ENCODE measurements around the gene APC2. TPM values are rescaled to one million over a fixed set of nuclear protein-coding genes. Genes with fewer than 3 reads are reported as not detected.

APC2 gene
- total RNA-seq, 1 donor from 2014 or later, result 0.20 TPM

DNA sequence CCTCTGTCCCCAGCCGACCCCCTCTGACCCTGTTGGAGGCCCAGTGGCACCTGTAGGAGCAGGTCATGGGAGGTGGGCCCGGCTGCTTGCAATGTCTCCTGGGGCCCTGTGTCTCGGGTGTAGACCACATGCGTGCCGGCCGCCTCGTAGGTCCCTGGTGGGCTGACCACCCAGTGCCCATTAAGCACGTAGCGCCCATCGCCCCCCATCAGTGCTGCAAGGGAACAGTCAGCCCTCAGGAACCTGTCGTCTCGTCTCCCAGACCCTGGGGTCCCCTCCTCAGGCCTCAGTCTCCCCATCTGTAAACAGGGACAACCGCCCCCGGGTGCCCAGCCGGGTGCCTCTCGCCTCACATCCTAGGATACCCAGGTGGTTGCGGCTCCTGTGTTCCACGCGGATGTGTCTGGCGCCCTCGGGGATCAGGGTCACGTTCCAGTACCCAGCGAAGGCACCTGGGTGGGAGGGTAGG is 57.3 kb downstream of the APC2 start:
- DNase-seq, result no peak
- Histone ChIP-seq H3K27ac (no peak overlapping the region), H3K4me1 (peaks cover 7% of the 10 kb centered on the region), H3K36me3 (no peaks in the 10 kb centered on the region), H3K27me3 (peaks cover 42% of the 10 kb centered on the region), H3K4me3 (no peak overlapping the region), H3K9me3 (no peaks in the 10 kb centered on the region)
- no peak for ATAC-seq
- intact Hi-C loops (cut with DNase I), result no loop called here
- TF ChIP-seq, protein P1, sequence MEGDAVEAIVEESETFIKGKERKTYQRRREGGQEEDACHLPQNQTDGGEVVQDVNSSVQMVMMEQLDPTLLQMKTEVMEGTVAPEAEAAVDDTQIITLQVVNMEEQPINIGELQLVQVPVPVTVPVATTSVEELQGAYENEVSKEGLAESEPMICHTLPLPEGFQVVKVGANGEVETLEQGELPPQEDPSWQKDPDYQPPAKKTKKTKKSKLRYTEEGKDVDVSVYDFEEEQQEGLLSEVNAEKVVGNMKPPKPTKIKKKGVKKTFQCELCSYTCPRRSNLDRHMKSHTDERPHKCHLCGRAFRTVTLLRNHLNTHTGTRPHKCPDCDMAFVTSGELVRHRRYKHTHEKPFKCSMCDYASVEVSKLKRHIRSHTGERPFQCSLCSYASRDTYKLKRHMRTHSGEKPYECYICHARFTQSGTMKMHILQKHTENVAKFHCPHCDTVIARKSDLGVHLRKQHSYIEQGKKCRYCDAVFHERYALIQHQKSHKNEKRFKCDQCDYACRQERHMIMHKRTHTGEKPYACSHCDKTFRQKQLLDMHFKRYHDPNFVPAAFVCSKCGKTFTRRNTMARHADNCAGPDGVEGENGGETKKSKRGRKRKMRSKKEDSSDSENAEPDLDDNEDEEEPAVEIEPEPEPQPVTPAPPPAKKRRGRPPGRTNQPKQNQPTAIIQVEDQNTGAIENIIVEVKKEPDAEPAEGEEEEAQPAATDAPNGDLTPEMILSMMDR (IDR thresholded peaks at IDR 0.05), result no peak

DNA sequence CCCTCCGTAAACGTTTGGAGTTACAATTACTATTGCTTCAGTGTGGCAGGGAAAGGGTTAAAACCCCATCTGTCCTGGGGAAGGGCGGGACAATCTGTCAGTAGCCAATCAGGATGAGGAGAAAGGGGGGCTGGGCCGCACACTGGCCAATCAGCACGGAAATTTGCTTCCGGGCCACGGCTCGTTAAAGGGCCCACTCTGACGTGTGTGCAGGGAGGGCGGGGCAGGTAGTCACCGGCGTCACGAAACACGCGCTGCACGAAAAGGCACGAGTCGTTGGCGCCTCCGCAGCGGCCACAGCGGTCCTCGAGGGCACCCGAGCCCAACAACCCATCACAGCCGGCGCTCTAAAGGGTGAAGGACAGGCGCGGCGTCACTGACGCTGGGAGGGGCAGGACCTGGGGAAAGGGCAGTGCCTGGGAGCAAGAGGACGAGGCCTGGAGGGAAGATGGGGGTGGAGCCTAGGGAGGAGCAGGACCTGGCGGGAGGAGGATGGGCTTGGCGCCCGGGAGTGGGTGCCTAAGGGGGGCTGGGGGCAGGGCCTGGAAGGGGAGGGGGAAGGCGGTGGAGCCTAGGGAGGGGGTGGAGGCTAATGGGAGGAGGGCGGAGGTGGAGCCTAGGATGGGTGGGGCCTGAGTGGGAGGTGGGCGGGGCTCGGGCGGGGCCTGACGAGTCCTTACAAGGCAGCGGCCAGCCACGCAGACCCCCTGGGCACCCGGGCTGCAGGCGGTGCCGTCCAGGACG is 58.0 kb downstream of the APC2 start:
- intact Hi-C loops (cut with DNase I), result no loop called here

DNA sequence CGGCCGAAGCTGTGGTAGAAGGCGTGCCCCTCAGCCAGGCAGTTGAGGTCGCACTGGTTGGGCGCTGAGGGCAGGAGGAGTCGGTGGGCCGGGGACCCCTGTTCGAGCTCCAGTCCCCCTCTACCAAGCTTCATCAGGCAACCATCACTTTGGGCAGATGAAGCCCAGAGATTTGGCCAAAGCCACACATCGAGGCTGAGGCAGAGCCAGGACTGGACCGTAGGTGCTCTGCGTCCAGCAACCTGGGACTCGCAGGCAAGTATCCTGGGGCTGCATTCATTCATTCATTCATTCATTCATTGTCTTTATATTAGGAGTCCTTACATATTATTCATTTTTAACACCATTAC is 58.6 kb downstream of the APC2 start:
- Histone ChIP-seq H3K27ac (no peak overlapping the region), H3K36me3 (no peaks in the 10 kb centered on the region), H3K4me1 (peaks cover 8% of the 10 kb centered on the region), H3K27me3 (peaks cover 38% of the 10 kb centered on the region), H3K4me3 (peak overlapping the region; percentile 54), H3K9me3 (no peaks in the 10 kb centered on the region)
- no peak for DNase-seq
- TF ChIP-seq, protein P1 (IDR thresholded peaks at IDR 0.05), result no peak
- intact Hi-C loops (cut with DNase I), result no loop called here
- ATAC-seq, result no peak

More for the DNA sequence above, 58.0 kb downstream of the APC2 start:
- no peaks in the 10 kb centered on the region for H3K36me3 ChIP-seq
- ATAC-seq (peak; percentile 90), DNase-seq (peak; percentile 93)
- peaks cover 40% of the 10 kb centered on the region for H3K27me3 ChIP-seq
- peaks cover 7% of the 10 kb centered on the region for H3K4me1 ChIP-seq
- peak overlapping the region; percentile 54 for H3K4me3 ChIP-seq
- peak overlapping the region; percentile 63 for H3K27ac ChIP-seq
- TF ChIP-seq, protein P1 (IDR thresholded peaks at IDR 0.05), result no peak
- no peaks in the 10 kb centered on the region for H3K9me3 ChIP-seq

DNA sequence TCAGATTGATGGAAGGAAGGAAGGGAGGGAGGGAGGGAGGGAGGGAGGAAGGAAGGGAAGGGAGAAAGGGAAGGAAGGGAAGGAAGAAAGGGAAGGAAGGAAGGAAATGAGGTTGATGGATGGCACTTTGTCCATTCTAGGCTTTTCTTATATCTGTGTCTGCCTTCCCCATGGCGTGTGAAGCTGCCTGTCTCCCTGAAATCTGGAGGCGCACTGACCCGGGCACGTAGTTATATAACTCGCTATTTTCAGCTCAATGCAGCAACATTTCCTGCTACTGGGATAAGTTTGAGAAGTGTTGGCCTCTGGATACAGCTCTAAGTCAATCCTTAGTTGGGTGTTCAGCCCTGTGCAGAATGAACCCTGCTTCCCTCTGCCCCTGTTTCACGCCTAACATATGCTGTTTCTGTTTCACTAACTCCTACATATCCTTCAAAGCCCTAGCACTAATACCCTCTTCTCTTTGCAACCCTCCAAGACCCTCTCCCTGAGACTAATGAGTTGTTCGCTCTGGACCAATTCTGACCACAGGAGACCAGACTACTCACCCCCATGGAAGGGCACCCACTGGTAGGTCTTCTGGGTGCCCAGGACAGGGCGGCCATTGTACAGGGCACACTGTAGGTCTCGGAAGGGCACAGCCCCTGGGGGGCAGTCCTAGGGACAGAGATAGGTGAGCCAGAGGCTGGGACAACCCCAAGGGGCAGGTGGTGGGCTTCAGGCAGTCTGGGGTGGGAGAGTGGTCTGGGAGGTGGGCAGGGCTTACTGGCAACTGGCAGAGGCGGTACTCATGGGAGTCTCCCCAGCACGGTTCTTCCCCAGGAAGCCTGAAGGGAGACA is 59.9 kb downstream of the APC2 start:
- intact Hi-C loops (cut with DNase I), result no loop called here
- no peak overlapping the region for H3K27ac ChIP-seq
- peaks cover 37% of the 10 kb centered on the region for H3K27me3 ChIP-seq
- H3K36me3 ChIP-seq, result no peaks in the 10 kb centered on the region
- no peaks in the 10 kb centered on the region for H3K9me3 ChIP-seq
- H3K4me1 ChIP-seq, result peaks cover 10% of the 10 kb centered on the region
- TF ChIP-seq, protein P1 (IDR thresholded peaks at IDR 0.05), result no peak
- DNase-seq (no peak), ATAC-seq (no peak)
- H3K4me3 ChIP-seq, result no peak overlapping the region

DNA sequence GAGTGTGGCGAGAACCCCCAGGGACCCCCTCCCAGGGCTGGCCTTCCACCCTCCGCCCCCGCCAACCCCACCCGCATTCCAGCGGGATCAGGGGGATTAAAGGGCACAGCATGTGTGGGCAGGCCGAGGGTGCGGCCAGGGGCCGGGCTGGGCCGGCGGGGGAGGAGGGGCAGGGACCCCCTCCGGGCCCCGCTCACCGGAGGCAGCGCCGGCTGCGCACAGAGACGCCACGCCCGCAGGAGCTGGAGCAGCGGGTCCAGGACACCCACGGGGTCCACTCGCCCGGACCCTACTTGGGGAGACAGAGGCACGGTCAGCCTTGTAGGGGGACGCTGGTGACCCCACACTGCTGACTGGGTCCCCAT is 60.5 kb downstream of the APC2 start:
- Histone ChIP-seq H3K4me3 (no peak overlapping the region), H3K36me3 (no peaks in the 10 kb centered on the region), H3K27me3 (peaks cover 43% of the 10 kb centered on the region), H3K4me1 (peaks cover 10% of the 10 kb centered on the region), H3K9me3 (no peaks in the 10 kb centered on the region), H3K27ac (no peak overlapping the region)
- ATAC-seq, result no peak
- TF ChIP-seq, protein P1 (IDR thresholded peaks at IDR 0.05), result no peak
- DNase-seq, result no peak
- intact Hi-C loops (cut with DNase I), result no loop called here

All from upper lobe of right lung (tissue), 1 donor.